SU-DHL-6 (cell line): Measurements from ENCODE around the gene OLIG3.

Experiments
- H2AFZ ChIP-seq: fragments of 200-600 bp; sonication (generic); 2 replicates; pipeline ENCODE4 v1.6.1; 2014; ENCODE audit warnings: low read depth, mild to moderate bottlenecking, moderate library complexity, mixed read lengths, antibody characterized with exemption, low read length; ENCODE audit not compliant: severe bottlenecking
- H3F3A ChIP-seq: fragments of 200-600 bp; shearing (Covaris generic); 2 replicates; pipeline ENCODE4 v1.6.0; 2016; ENCODE audit warnings: antibody characterized with exemption, mild to moderate bottlenecking; ENCODE audit not compliant: insufficient read depth
- H3K27ac ChIP-seq: fragments of 200-600 bp; sonication (generic); 2 replicates; pipeline ENCODE4 v1.5.1; 2016; ENCODE audit warnings: low read depth, mild to moderate bottlenecking, low read length, moderate library complexity, mixed read lengths
- H3K27me3 ChIP-seq: fragments of 200-600 bp; sonication (generic), shearing (Covaris generic); 2 replicates; pipeline ENCODE4 v1.6.0; 2014; ENCODE audit warnings: mild to moderate bottlenecking, low read length
- H3K36me3 ChIP-seq: fragments of 200-600 bp; sonication (generic); 2 replicates; pipeline ENCODE4 v1.6.1; 2014; ENCODE audit warnings: mild to moderate bottlenecking, low read length, mixed read lengths
- H3K4me2 ChIP-seq: fragments of 300-600, 200-600 bp; shearing (Covaris generic), sonication (generic); 2 replicates; pipeline ENCODE4 v1.6.0; 2014; ENCODE audit warnings: low read length, low read depth, mild to moderate bottlenecking; ENCODE audit not compliant: poor library complexity, severe bottlenecking
- H3K4me3 ChIP-seq: fragments of 200-600 bp; sonication (generic); 2 replicates; pipeline ENCODE4 v1.5.1; 2014; ENCODE audit warnings: antibody characterized with exemption, low read length, mild to moderate bottlenecking, mixed read lengths; ENCODE audit not compliant: insufficient read depth, poor library complexity, severe bottlenecking
- H3K79me2 ChIP-seq: fragments of 200-600 bp; sonication (generic); 2 replicates; pipeline ENCODE4 v1.6.1; 2014; ENCODE audit warnings: mild to moderate bottlenecking, low read length, moderate library complexity; ENCODE audit not compliant: insufficient read depth
- H3K9ac ChIP-seq: fragments of 200-600 bp; sonication (generic); 2 replicates; pipeline ENCODE4 v1.7.0; 2014; ENCODE audit warnings: mild to moderate bottlenecking, low read length
- H3K9me2 ChIP-seq: fragments of 200-600 bp; sonication (generic); replicated peaks from 2 replicates; pipeline ENCODE4 v1.6.1; 2014; ENCODE audit warnings: low read length; ENCODE audit not compliant: insufficient read depth
- H3K9me3 ChIP-seq: fragments of 200-600 bp; sonication (generic); 2 replicates; pipeline ENCODE4 v1.6.1; 2014; ENCODE audit warnings: low read length, mixed read lengths; ENCODE audit not compliant: insufficient read depth
- H4K20me1 ChIP-seq: fragments of 200-600 bp; sonication (generic); 2 replicates; pipeline ENCODE4 v1.6.1; 2014; ENCODE audit warnings: low read depth, mild to moderate bottlenecking, antibody characterized with exemption, low read length, moderate library complexity, mixed read lengths
- CTCF ChIP-seq: fragments of 200-600 bp; sonication (generic); IDR thresholded peaks from one replicate; pipeline ENCODE4 v1.5.1; 2017; ENCODE audit warnings: antibody characterized with exemption, mild to moderate bottlenecking, low read length, moderate library complexity; ENCODE audit not compliant: insufficient read depth, poor library complexity, severe bottlenecking
- EZH2phosphoT487 ChIP-seq: fragments of 200-600 bp; sonication (generic), shearing (Covaris generic); conservative IDR thresholded peaks from 2 replicates; pipeline ENCODE4 v1.6.1; 2018; ENCODE audit warnings: mild to moderate bottlenecking, antibody characterized with exemption, low read length, moderate library complexity, mixed read lengths

Gene OLIG3

GRCh38 chr6:137490961-137491360, 3.2 kb downstream of the OLIG3 start:
- no peak for TF ChIP-seq EZH2phosphoT487
- no peak for TF ChIP-seq CTCF
- H3F3A ChIP-seq, result no peaks in the 10 kb centered on the region
- H3K9me3 ChIP-seq, result no peaks in the 10 kb centered on the region
- H3K4me3 ChIP-seq, result no peak overlapping the region
- no peak overlapping the region for H3K4me2 ChIP-seq
- H3K27ac ChIP-seq, result no peak overlapping the region
- H3K36me3 ChIP-seq, result no peaks in the 10 kb centered on the region
- no peaks in the 10 kb centered on the region for H3K9me2 ChIP-seq
- H3K79me2 ChIP-seq, result no peaks in the 10 kb centered on the region
- H4K20me1 ChIP-seq, result no peaks in the 10 kb centered on the region
- no peak overlapping the region for H3K9ac ChIP-seq
- no peaks in the 10 kb centered on the region for H3K27me3 ChIP-seq
- H2AFZ ChIP-seq, result no peak overlapping the region

GRCh38 chr6:137490006-137490905, 3.9 kb downstream of the OLIG3 start:
- no peaks in the 10 kb centered on the region for H3K36me3 ChIP-seq
- no peak overlapping the region for H3K4me3 ChIP-seq
- H3K27me3 ChIP-seq, result no peaks in the 10 kb centered on the region
- H2AFZ ChIP-seq, result no peak overlapping the region
- no peaks in the 10 kb centered on the region for H3K79me2 ChIP-seq
- no peaks in the 10 kb centered on the region for H3F3A ChIP-seq
- no peaks in the 10 kb centered on the region for H4K20me1 ChIP-seq
- no peaks in the 10 kb centered on the region for H3K9me3 ChIP-seq
- H3K4me2 ChIP-seq, result no peak overlapping the region
- H3K9ac ChIP-seq, result no peak overlapping the region
- no peaks in the 10 kb centered on the region for H3K9me2 ChIP-seq
- TF ChIP-seq EZH2phosphoT487 (no peak), CTCF (no peak)
- no peak overlapping the region for H3K27ac ChIP-seq

GRCh38 chr6:137489046-137490005, 4.9 kb downstream of the OLIG3 start:
- Histone ChIP-seq H3K4me3 (no peak overlapping the region), H3K79me2 (no peaks in the 10 kb centered on the region), H3K4me2 (no peak overlapping the region), H3K9me3 (no peaks in the 10 kb centered on the region), H2AFZ (no peak overlapping the region), H3K9ac (no peak overlapping the region), H3K36me3 (no peaks in the 10 kb centered on the region), H3K27ac (no peak overlapping the region), H3K9me2 (no peaks in the 10 kb centered on the region), H3F3A (no peaks in the 10 kb centered on the region), H4K20me1 (no peaks in the 10 kb centered on the region), H3K27me3 (no peaks in the 10 kb centered on the region)
- TF ChIP-seq EZH2phosphoT487 (no peak), CTCF (no peak)
